ENCODE measurements around the gene DUSP1. TPM values are rescaled to one million over a fixed set of nuclear protein-coding genes. Genes with fewer than 3 reads are reported as not detected.

The DUSP1 gene
- total and polyA plus RNA-seq, 2 of the 13 experiments (the other 11 are each of a cell fraction or from before 2014, with no cell fraction given): 27.1 to 55.5 TPM

GRCh38 chr5:172731680-172732074 lies 39.3 kb downstream of the DUSP1 start (continued):
- no peak for TF ChIP-seq RNF2 (conservative IDR thresholded peaks at IDR 0.05; ENCODE audit: low read depth)
- peak; percentile 1; the same call in 1 of the 2 replicates for TF ChIP-seq RERE (CRISPR knock-in tag; IDR thresholded peaks at IDR 0.05; ENCODE audit: low read depth)
- TF ChIP-seq HNRNPL (IDR thresholded peaks at IDR 0.05; ENCODE audit: low read depth, low read length): 0 out of 2 replicates have a peak, but pooled peaks have one; percentile 12
- 0 out of 2 replicates have a peak, but pooled peaks have one; percentile 15 for TF ChIP-seq ZNF709 (CRISPR knock-in tag; IDR thresholded peaks at IDR 0.05)
- TF ChIP-seq ZNF275 (CRISPR knock-in tag; IDR thresholded peaks at IDR 0.05; ENCODE audit: borderline replicate concordance): no peak
- TF ChIP-seq KLF9 (CRISPR knock-in tag; IDR thresholded peaks at IDR 0.05; ENCODE audit: low read depth): no peak
- TF ChIP-seq MYPOP (CRISPR knock-in tag; IDR thresholded peaks at IDR 0.05): peak; percentile 24; the same call in 1 of the 2 replicates
- TF ChIP-seq RFXAP (CRISPR knock-in tag; IDR thresholded peaks at IDR 0.05; ENCODE audit: borderline replicate concordance): no peak
- 0 out of 2 replicates have a peak, but pooled peaks have one; percentile 7 for TF ChIP-seq ZNF451 (CRISPR knock-in tag; IDR thresholded peaks at IDR 0.05)
- TF ChIP-seq ZNF576 (CRISPR knock-in tag; IDR thresholded peaks at IDR 0.05): no peak
